PC-3 (cell line): Measurements from ENCODE around the gene C12orf60.

ENCODE experiments used
- CTCF ChIP-seq: fragments of 300-600 bp; sonication (generic); conservative IDR thresholded peaks from 2 replicates; pipeline ENCODE4 v1.5.1; 2017; ENCODE audit warnings: antibody characterized with exemption, low read depth, mild to moderate bottlenecking, low read length
- EZH2 ChIP-seq: fragments of 300-600 bp; sonication (generic); IDR thresholded peaks from one replicate; pipeline ENCODE4 v1.6.1; 2017; ENCODE audit warnings: antibody characterized with exemption, mild to moderate bottlenecking, low read length; ENCODE audit not compliant: unreplicated experiment
- EZH2phosphoT487 ChIP-seq: fragments of 300-600 bp; sonication (generic); IDR thresholded peaks from 2 replicates; pipeline ENCODE4 v1.6.1; 2018; ENCODE audit warnings: mild to moderate bottlenecking, antibody characterized with exemption, low read length, borderline replicate concordance

- no peak for TF ChIP-seq CTCF
- TF ChIP-seq EZH2, result no peak
- TF ChIP-seq EZH2phosphoT487, result no peak
Observed at GRCh38 chr12:14825256-14825655, 21.8 kb downstream of the C12orf60 start.
